ENCODE data around the gene YAE1.
"Not testable (repeated sequence)": the region's sequence is repeated elsewhere in the genome, so short reads cannot be mapped to it uniquely, and the experiment has no call there.

Gene YAE1

GRCh38 chr7:39566023-39566921, at the start of gene YAE1:
Gene YAE1 (plus strand): TSS chr7:39566404. CDS start chr7:39566419, 15 bp downstream.
- no peak for FAIRE-seq

DNA sequence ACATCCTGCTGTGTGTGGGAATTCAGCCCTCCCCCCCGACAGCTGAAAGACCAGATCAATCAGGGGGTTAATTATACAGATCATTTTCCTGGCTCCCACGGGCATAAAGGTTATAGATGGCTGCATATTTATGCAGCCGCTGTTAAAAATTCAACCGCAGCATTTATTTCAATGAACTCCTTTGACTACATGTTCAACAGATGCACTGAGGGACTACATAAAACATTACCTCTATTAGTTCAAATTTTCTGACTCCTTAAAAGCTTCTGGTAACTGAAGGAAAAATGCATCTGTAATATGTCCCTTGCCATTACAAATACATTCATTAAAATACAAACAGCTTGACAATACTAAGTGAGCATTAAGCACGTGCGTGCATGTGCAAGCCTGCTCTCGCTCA, 49.7 kb upstream of the YAE1 start:
- no peak for FAIRE-seq

GRCh38 chr7:39517240-39517639, 49.0 kb upstream of the YAE1 start:
- FAIRE-seq: no peak

- no peak for FAIRE-seq
These were observed 40.3 kb upstream of the YAE1 start for GRCh38 chr7:39525926-39526325.

- FAIRE-seq: no peak
These were observed 39.5 kb upstream of the YAE1 start for GRCh38 chr7:39526666-39527065.

- FAIRE-seq: no peak
These were observed 38.9 kb upstream of the YAE1 start for GRCh38 chr7:39527296-39527695.

DNA sequence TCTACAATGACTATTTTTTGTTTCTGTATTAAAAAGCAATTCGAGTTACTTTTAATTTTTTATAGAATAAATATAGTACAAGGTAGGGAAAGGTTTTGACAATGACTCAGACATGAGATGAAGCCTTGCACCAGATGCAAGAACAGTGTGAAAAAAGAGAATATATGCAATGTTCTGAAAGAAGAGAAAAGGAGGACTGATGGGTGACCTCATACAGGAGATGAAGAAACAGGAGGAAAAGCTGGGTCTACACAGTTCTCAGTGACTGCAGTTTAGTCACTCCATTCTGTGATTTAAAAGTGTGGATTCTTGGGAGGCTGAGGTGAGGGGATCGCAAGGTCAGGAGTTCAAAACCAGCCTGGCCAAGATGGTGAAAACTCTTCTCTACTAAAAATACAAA, 38.3 kb upstream of the YAE1 start:
- no peak for FAIRE-seq

GRCh38 chr7:39528849-39529248, 37.4 kb upstream of the YAE1 start:
- FAIRE-seq: no peak

GRCh38 chr7:39529582-39529981, 36.6 kb upstream of the YAE1 start:
- FAIRE-seq: no peak

- FAIRE-seq: no peak
These were observed 35.2 kb upstream of the YAE1 start for GRCh38 chr7:39530971-39531370.

GRCh38 chr7:39531818-39532217, 34.4 kb upstream of the YAE1 start:
- FAIRE-seq: no peak

GRCh38 chr7:39532832-39533231, 33.4 kb upstream of the YAE1 start:
- FAIRE-seq: no peak

- no peak for FAIRE-seq
These were observed 31.6 kb upstream of the YAE1 start for GRCh38 chr7:39534599-39534998.

- FAIRE-seq: no peak
These were observed 31.1 kb upstream of the YAE1 start for GRCh38 chr7:39535064-39535463.

GRCh38 chr7:39535720-39536119, 30.5 kb upstream of the YAE1 start:
- no peak for FAIRE-seq

DNA sequence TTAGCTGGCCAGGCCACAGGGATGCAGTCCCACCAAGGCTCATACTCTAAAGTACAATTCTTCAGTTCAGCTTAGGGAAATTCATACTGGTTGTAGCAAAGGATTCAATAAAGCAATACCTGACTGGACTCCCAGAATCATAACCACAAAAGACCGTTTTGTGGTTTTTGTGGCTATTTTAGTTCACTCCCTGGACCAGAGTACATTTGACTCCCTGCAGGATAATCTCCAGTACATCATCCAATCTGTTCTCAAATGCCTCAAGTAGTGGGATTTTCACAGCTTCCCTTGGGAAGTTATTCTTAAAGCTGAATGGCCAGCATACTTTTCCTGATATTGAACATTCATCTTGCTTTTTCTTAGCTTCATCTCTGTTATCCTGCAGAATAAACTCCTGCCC, 29.3 kb upstream of the YAE1 start:
- no peak for FAIRE-seq

DNA sequence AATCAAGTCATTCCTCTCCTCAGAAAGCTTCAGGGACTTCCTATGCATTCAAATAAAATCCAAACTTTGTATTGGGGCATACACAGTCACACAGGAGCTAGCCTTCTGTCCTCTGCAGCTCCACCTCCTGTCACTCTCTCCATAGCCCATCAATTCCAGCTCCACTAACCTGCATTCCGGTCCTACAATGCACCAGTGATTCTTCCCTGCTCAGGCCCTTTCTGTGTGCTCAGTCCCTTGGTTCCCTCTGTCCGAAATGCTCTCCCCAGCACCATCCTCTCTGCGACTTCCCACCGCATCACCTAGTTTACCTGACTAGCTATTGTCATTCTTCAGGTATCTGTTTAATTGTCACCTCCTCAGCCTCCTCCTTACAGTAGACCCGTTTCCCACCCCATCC, 26.4 kb upstream of the YAE1 start:
- no peak for FAIRE-seq

DNA sequence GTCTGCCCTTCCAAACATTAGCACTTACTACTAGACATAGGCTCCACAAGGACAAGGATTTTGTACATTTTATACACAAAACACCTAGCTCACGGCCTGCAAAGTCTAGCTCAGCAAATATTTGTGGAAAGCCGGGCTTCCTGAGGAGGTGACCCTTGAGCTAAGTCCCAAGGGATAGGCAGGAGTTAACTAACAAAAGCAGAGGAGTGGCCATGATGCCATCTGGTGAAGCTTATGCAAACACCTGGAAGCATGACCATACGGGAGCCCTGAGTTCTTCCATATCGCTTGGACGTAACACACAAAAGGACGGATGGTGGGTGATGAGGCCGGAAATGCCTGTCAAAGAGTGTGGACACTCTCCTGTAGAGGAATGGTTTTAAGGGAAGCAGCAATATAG, 25.9 kb upstream of the YAE1 start:
- FAIRE-seq: no peak

DNA sequence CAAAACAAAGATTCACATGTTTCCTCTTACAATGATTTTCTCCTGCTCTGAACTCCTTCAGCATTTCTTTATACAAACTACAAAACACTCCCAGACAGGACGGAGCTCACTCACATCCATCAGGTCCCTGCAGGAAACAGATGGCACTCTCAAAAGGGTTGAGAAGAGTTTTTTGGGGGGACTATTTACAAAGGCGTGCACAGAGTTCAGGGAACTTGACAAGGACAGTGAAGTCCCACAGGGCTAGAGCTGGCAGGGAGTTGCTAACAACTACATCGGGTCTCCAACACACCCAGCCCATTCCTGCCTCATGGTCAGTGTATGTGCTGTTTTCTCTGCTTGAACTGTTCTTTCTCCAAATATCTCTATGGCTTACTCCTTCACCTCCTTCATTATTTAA, 24.7 kb upstream of the YAE1 start:
- no peak for FAIRE-seq

GRCh38 chr7:39544774-39545173, 21.4 kb upstream of the YAE1 start:
- not testable (repeated sequence) for FAIRE-seq

GRCh38 chr7:39547336-39547735, 18.9 kb upstream of the YAE1 start:
- no peak for FAIRE-seq

DNA sequence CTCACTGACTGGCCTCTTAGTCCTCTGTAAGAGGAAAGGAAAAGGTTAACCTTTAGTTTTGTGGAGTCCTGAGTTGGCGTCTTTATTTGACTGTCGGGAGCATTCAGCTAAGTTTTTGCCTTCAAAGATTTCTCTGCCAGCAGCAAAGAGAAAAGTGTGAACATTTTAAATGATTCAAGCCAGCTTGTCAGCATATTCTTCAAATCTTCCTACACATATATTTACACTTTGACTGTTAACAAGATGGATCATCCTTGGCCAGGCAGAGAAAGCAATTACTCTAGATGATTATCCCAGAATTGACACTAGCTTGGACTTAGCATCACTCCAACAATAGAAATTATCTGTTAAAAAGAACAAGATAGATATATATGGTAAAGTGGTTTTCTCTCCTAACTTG, 15.8 kb upstream of the YAE1 start:
- no peak for FAIRE-seq

DNA sequence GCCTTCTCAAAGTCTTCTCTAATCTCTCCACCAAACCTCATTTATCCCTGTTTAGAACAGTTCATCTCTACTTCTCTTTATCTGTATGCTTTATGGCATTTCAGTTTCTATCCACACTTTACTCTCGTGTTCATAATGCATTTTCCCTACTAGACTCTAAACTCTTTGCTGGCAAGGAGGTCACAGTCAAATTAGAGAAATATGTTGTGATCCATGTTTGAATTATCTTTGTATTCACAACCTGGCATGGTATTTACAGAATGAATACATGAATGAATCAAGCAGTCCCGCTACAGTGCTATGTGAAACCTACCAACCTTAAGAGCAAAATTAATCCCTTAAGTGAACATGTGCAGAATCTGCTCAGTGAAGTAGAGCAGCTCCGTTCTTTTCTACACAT, 12.8 kb upstream of the YAE1 start:
- FAIRE-seq: no peak

DNA sequence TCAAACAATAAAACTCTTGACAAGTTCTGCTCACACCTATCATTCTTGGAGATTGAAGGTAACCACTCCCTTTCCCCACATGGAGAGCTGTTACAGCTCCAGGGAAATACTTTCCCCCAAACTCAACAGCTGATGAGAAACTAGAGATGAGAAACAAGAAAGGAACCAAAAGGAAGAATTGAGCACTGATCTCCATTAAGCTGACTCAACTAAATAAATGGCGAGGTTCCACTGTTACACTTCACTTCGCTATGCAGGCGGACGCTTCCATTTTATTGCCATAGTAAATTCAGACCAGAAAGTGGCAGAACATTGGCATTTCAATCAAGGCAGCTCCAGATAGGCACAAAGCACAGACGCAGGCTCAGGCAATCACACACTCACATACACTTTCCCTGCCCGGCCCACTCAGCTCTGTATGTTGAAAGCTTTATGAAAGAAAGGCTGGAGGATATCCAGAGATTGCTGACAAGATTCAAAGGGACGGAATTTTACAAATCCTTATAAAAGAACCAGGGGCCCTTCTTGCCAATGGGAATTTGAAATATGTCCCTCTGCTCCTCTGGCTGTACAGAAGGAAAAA, 11.5 kb upstream of the YAE1 start:
- no peak for FAIRE-seq

GRCh38 chr7:39557222-39557621, 9.0 kb upstream of the YAE1 start:
- FAIRE-seq: no peak

Measured in colon (tissue), 2 donors.